Keratinocyte (primary cell): ENCODE measurements around the gene GNG13. TPM values are rescaled to one million over a fixed set of nuclear protein-coding genes. Genes with fewer than 3 reads are reported as not detected.

Source experiments
- DNase-seq: peaks from one replicate; pipeline ENCODE4 v3.0.0-alpha.2; 2011; ENCODE audit warnings: low read depth, missing footprints, low spot score
- FAIRE-seq: peaks from 2 replicates; lab custom pipeline; 2011; peaks lifted over from hg19 to GRCh38; lab: Jason Lieb, UNC
- H2AFZ ChIP-seq: 2 replicates; pipeline ENCODE4 v1.6.0; 2012; ENCODE audit warnings: low read length, control low read depth, inconsistent platforms; ENCODE audit not compliant: control insufficient read depth
- H3K27ac ChIP-seq: 2 replicates; pipeline ENCODE4 v1.5.1; 2011; ENCODE audit warnings: low read length; ENCODE audit not compliant: control insufficient read depth, insufficient read depth
- H3K27me3 ChIP-seq: 3 replicates; pipeline ENCODE4 v1.6.0; 2011; ENCODE audit warnings: low read length; ENCODE audit not compliant: control insufficient read depth, insufficient read depth; ENCODE audit errors: extremely low read depth
- H3K36me3 ChIP-seq, 2 experiments: 2 replicates in 1 of 2; 3 replicates in 1 of 2; pipeline ENCODE4 v1.5.1; 2011; ENCODE audit warnings: low read length in 2 of 2, mild to moderate bottlenecking in 1 of 2; ENCODE audit not compliant: control insufficient read depth in 2 of 2, insufficient read depth in 2 of 2; ENCODE audit errors: extremely low read depth in 1 of 2
- H3K4me1 ChIP-seq: 3 replicates; pipeline ENCODE4 v1.5.1; 2011; ENCODE audit warnings: low read length; ENCODE audit not compliant: control insufficient read depth, insufficient read depth; ENCODE audit errors: extremely low read depth
- H3K4me2 ChIP-seq: 3 replicates; pipeline ENCODE4 v1.6.0; 2011; ENCODE audit warnings: low read depth, low read length; ENCODE audit not compliant: control insufficient read depth, insufficient read depth; ENCODE audit errors: extremely low read depth
- H3K4me3 ChIP-seq, 3 experiments: fragments of 200-600 bp in 1 of 3; sonication (generic) in 1 of 3; 2 replicates in 2 of 3; 3 replicates in 1 of 3; pipeline ENCODE4 v1.5.1; 2011 to 2016; ENCODE audit warnings: low read length in 3 of 3, mild to moderate bottlenecking in 3 of 3, control low read depth in 2 of 3, inconsistent platforms in 1 of 3, low read depth in 1 of 3, mixed read lengths in 1 of 3, mixed run types in 1 of 3, moderate library complexity in 1 of 3; ENCODE audit not compliant: control insufficient read depth in 2 of 3, insufficient read depth in 2 of 3; ENCODE audit errors: extremely low read depth in 1 of 3
- H3K79me2 ChIP-seq: 2 replicates; pipeline ENCODE4 v1.6.0; 2012; ENCODE audit warnings: low read length; ENCODE audit not compliant: control insufficient read depth, insufficient read depth
- H3K9ac ChIP-seq: 3 replicates; pipeline ENCODE4 v1.6.0; 2011; ENCODE audit warnings: low read length; ENCODE audit not compliant: control insufficient read depth, insufficient read depth; ENCODE audit errors: extremely low read depth
- H3K9me1 ChIP-seq: 3 replicates; pipeline ENCODE4 v1.6.0; 2011; ENCODE audit warnings: low read length; ENCODE audit not compliant: control insufficient read depth, insufficient read depth; ENCODE audit errors: extremely low read depth
- H3K9me3 ChIP-seq: 2 replicates; pipeline ENCODE4 v1.5.1; 2012; ENCODE audit warnings: low read depth, low read length; ENCODE audit not compliant: control insufficient read depth
- H4K20me1 ChIP-seq: 3 replicates; pipeline ENCODE4 v1.6.0; 2011; ENCODE audit warnings: low read length; ENCODE audit not compliant: control insufficient read depth, insufficient read depth; ENCODE audit errors: extremely low read depth
- CTCF ChIP-seq, 3 experiments: IDR thresholded peaks in 1 of 3; conservative IDR thresholded peaks in 1 of 3; optimal IDR thresholded peaks in 1 of 3; 2 replicates in 2 of 3; 3 replicates in 1 of 3; pipeline versions ENCODE3 to v1.5.1; 2011; ENCODE audit warnings: low read length in 3 of 3, mild to moderate bottlenecking in 3 of 3, moderate library complexity in 2 of 3, control low read depth in 1 of 3, inconsistent platforms in 1 of 3; ENCODE audit not compliant: insufficient read depth in 2 of 3; ENCODE audit errors: extremely low read depth in 1 of 3
- EZH2 ChIP-seq: IDR thresholded peaks from one replicate; pipeline ENCODE4 v1.6.1; 2012; ENCODE audit warnings: inconsistent platforms, mild to moderate bottlenecking, low read length, moderate library complexity
- dilution Hi-C: fragments of 300-500 bp; cut with MboI; formaldehyde crosslinking; loops from one replicate; pipeline ENCODE4 v1.7.0; 2020; ENCODE audit warnings: low sequenced_read_pairs; ENCODE audit not compliant: extremely low pct_ligation_motif_present
- polyA plus RNA-seq, 5 experiments: library from polyadenylated mRNA; depleted of rRNA in 3 of 5; stranded (reverse) in 3 of 5; stranded (forward) in 1 of 5; unstranded in 1 of 5; fragments of >200 nt; gene quantifications; 1 replicate in 1 of 5; 2 replicates in 3 of 5; 3 replicates in 1 of 5; pipeline versions ENCODE4 v1.2.1 to v1.2.3, GENCODE V29; 2011 to 2012; ENCODE audit warnings: missing spikeins in 2 of 5, low read depth in 1 of 5, low replicate concordance in 1 of 5

Gene GNG13
- polyA plus RNA-seq, 1 donor (not counting 4 experiments of a cell fraction or from before 2014, with no cell fraction given), result not detected

GRCh38 chr16:775236-775796 is 25.2 kb downstream of the GNG13 start:
- dilution Hi-C loops, result no loop called here
- Histone ChIP-seq H3K79me2 (no peaks in the 10 kb centered on the region), H3K4me3 (no peak overlapping the region), H3K27ac (no peak overlapping the region), H3K27me3 (no peaks in the 10 kb centered on the region), H3K36me3 (no peaks in the 10 kb centered on the region), H4K20me1 (no peaks in the 10 kb centered on the region), H3K9me1 (no peaks in the 10 kb centered on the region), H3K9me3 (no peaks in the 10 kb centered on the region), H3K9ac (no peak overlapping the region), H2AFZ (no peak overlapping the region), H3K4me2 (no peak overlapping the region), H3K4me1 (peaks cover 6% of the 10 kb centered on the region)
- DNase-seq (no peak), FAIRE-seq (no peak)
- no peak for TF ChIP-seq CTCF (optimal IDR thresholded peaks at IDR 0.05 in 1 of 3, IDR thresholded peaks at IDR 0.05 in 1 of 3, conservative IDR thresholded peaks at IDR 0.05 in 1 of 3; ENCODE audit: extremely low read depth in 1 of 3, insufficient read depth in 2 of 3, low read length in 3 of 3)
- TF ChIP-seq EZH2, result no peak

GRCh38 chr16:774086-775001 is 26.2 kb downstream of the GNG13 start:
- H3K9me3 ChIP-seq, result no peaks in the 10 kb centered on the region
- dilution Hi-C loops, result no loop called here
- no peak for DNase-seq
- no peaks in the 10 kb centered on the region for H3K9me1 ChIP-seq
- H4K20me1 ChIP-seq, result no peaks in the 10 kb centered on the region
- H3K4me1 ChIP-seq, result peaks cover 6% of the 10 kb centered on the region
- H3K4me2 ChIP-seq, result no peak overlapping the region
- no peaks in the 10 kb centered on the region for H3K27me3 ChIP-seq
- no peak overlapping the region for H3K4me3 ChIP-seq
- no peaks in the 10 kb centered on the region for H3K79me2 ChIP-seq
- H3K36me3 ChIP-seq, result no peaks in the 10 kb centered on the region
- TF ChIP-seq EZH2 (no peak), CTCF (optimal IDR thresholded peaks at IDR 0.05 in 1 of 3, IDR thresholded peaks at IDR 0.05 in 1 of 3, conservative IDR thresholded peaks at IDR 0.05 in 1 of 3; ENCODE audit: extremely low read depth in 1 of 3, insufficient read depth in 2 of 3, low read length in 3 of 3) (no peak)
- no peak overlapping the region for H3K27ac ChIP-seq
- no peak overlapping the region for H3K9ac ChIP-seq
- no peak overlapping the region for H2AFZ ChIP-seq
- FAIRE-seq, result no peak
